Esophagus muscularis mucosa (tissue), 4 donors: ENCODE measurements around the gene NAPG. TPM values are rescaled to one million over a fixed set of nuclear protein-coding genes. Genes with fewer than 3 reads are reported as not detected.
"Not testable (repeated sequence)": the region's sequence is repeated elsewhere in the genome, so short reads cannot be mapped to it uniquely, and the experiment has no call there.

Source experiments
- DNase-seq: peaks from one replicate; pipeline ENCODE4 v3.0.0-alpha.2; 2017; ENCODE audit errors: extremely low spot score
- H3K27ac ChIP-seq, 4 donors: fragments of 200-600 bp; sonication (generic); replicated peaks in 1 of 4; 1 replicate in 3 of 4; 2 replicates in 1 of 4; pipeline ENCODE4 v1.5.1; 2016 to 2019; ENCODE audit warnings: mild to moderate bottlenecking in 1 of 4
- H3K27me3 ChIP-seq, 4 donors: fragments of 200-600 bp; sonication (generic); one replicate each; pipeline versions ENCODE4 v1.5.1 to v1.6.0; 2016 to 2019
- H3K36me3 ChIP-seq, 4 donors: fragments of 200-600 bp; sonication (generic); one replicate each; pipeline ENCODE4 v1.5.1; 2016 to 2019
- H3K4me1 ChIP-seq, 4 donors: fragments of 200-600 bp; sonication (generic); one replicate each; pipeline ENCODE4 v1.5.1; 2016 to 2019
- H3K4me3 ChIP-seq, 4 donors: fragments of 200-600 bp; sonication (generic); 1 replicate in 2 of 4; 2 replicates in 2 of 4; pipeline ENCODE4 v1.5.1; 2016 to 2019; ENCODE audit warnings: mild to moderate bottlenecking in 4 of 4, moderate library complexity in 1 of 4
- H3K9me3 ChIP-seq, 4 donors: fragments of 200-600 bp; sonication (generic); 1 replicate in 3 of 4; 2 replicates in 1 of 4; pipeline ENCODE4 v1.5.1; 2016 to 2019
- CTCF ChIP-seq, 3 experiments: fragments of 200-600 bp in 2 of 3; fragments of 450-650 bp in 1 of 3; sonication (generic) in 2 of 3; IDR thresholded peaks; one replicate each; pipeline ENCODE4 v1.5.1; 2017 to 2019; ENCODE audit warnings: antibody characterized with exemption in 3 of 3, mild to moderate bottlenecking in 2 of 3, moderate library complexity in 1 of 3
- EP300 ChIP-seq: sonication (generic); formaldehyde crosslinking; IDR thresholded peaks from one replicate; pipeline ENCODE4 v1.6.1; 2017; ENCODE audit warnings: antibody characterized with exemption
- POLR2A ChIP-seq: fragments of 450-650 bp; IDR thresholded peaks from one replicate; pipeline ENCODE4 v1.6.1; 2017; ENCODE audit warnings: antibody characterized with exemption, moderate library complexity, mild to moderate bottlenecking, low read depth
- POLR2AphosphoS5 ChIP-seq, 2 donors: sonication (generic); formaldehyde crosslinking; IDR thresholded peaks; one replicate each; pipeline ENCODE4 v1.6.1; 2017; ENCODE audit warnings: antibody characterized with exemption in 2 of 2
- WGBS: methylation state at CpG from one replicate; pipeline ENCODE4 v1.1.5; 2018; 5-methylcytosine and 5-hydroxymethylcytosine counted together
- intact Hi-C: fragments of 100-400 bp; cut with DNase I; formaldehyde crosslinking; loops from one replicate; pipeline ENCODE4 v1.15.1; 2023
- total RNA-seq, 4 donors: library from RNA; depleted of rRNA; stranded (reverse); fragments of >200 nt; gene quantifications; one replicate each; pipeline versions ENCODE4 v1.1.0 to v1.2.1, GENCODE V29; 2016

The NAPG gene
- total RNA-seq, 4 donors from 2014 or later: 32.1 to 39.5 (median 34.7) TPM

DNA sequence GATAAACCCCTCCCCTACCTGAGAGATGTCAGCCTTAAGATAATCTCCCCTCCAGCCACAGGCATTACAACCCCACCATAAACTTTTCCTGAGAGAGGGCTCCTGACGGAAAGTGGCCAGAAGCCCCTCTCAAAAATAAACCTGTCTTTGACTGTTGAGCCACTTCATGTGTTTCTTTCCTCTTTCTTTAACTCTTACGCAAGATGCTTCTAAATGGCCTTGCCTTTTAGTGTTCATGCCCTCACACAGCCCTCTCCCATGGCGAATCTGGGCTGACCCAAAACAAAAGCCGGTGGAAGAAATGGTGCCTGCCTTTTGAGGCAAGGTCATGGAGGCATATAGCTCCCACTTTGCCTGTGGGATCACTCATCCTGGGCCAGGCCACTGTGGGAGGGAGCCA lies 54.4 kb downstream of the NAPG start:
- WGBS: 93% methylated on average over 4 of the region's 4 CpGs
- Histone ChIP-seq H3K4me1 (no peaks in the 10 kb centered on the region), H3K36me3 (no peaks in the 10 kb centered on the region), H3K4me3 (no peak overlapping the region), H3K9me3 (no peaks in the 10 kb centered on the region), H3K27ac (no peak overlapping the region), H3K27me3 (no peaks in the 10 kb centered on the region)
- no peak for TF ChIP-seq CTCF (IDR thresholded peaks at IDR 0.05)
- no peak for TF ChIP-seq EP300
- TF ChIP-seq POLR2AphosphoS5 (IDR thresholded peaks at IDR 0.05): no peak
- no peak for TF ChIP-seq POLR2A
- DNase-seq: no peak
- intact Hi-C loops: no loop called here

DNA sequence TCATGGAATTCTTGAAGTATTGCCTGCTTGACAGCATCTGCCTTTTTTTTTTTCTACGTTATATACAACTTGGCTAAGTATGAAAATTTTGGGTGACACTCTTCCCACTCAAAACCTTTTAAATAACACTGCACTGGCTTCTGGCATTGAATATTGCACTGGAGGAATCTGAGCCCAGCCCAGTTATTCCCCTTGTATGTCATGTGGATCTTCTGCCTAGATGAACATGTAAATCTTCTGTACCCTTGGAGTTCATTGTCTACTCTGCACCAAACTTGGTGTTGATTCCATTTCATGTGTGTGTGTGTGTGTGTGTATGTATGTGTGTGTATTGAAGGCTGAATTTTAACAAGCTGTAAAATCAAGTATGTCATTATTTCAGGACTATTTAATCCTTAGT lies 59.4 kb downstream of the NAPG start:
- H3K4me1 ChIP-seq: no peaks in the 10 kb centered on the region
- TF ChIP-seq POLR2AphosphoS5 (IDR thresholded peaks at IDR 0.05): no peak
- TF ChIP-seq EP300: no peak
- TF ChIP-seq CTCF (IDR thresholded peaks at IDR 0.05): no peak
- TF ChIP-seq POLR2A: no peak
- DNase-seq: no peak
- intact Hi-C loops: no loop called here
- no peak overlapping the region for H3K4me3 ChIP-seq
- no peaks in the 10 kb centered on the region for H3K9me3 ChIP-seq
- 81% methylated on average over 1 of the region's 1 CpG for WGBS
- no peaks in the 10 kb centered on the region for H3K27me3 ChIP-seq
- H3K27ac ChIP-seq: no peak overlapping the region
- H3K36me3 ChIP-seq: no peaks in the 10 kb centered on the region

DNA sequence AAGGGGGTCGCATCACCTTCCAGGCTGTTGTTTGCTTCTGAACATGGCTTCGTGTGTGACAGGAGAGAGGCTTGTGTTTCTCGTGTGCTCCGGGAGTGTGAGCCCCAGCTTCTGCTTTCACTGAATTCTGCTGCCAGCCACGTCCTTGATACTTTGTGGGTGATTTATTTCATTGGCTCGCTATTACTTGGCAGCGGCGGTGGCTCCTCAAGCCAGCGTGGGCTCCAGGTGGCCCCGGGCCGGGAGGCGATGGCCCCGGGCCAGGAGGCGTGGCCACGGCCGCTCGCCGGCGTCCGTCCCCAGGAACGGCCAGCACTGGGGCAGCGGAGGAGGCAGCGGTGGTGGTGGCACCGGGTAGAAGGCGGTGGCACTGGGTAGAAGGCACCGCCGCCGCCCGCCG lies 63.1 kb downstream of the NAPG start:
- Histone ChIP-seq H3K27ac (no peak overlapping the region), H3K9me3 (no peaks in the 10 kb centered on the region), H3K27me3 (no peaks in the 10 kb centered on the region), H3K36me3 (no peaks in the 10 kb centered on the region), H3K4me3 (no peak overlapping the region), H3K4me1 (no peaks in the 10 kb centered on the region)
- TF ChIP-seq POLR2AphosphoS5 (IDR thresholded peaks at IDR 0.05): no peak
- no peak for TF ChIP-seq CTCF (IDR thresholded peaks at IDR 0.05)
- TF ChIP-seq EP300: no peak
- no peak for TF ChIP-seq POLR2A
- intact Hi-C loops: no loop called here
- DNase-seq: no peak
- 92% methylated on average over 29 of the region's 30 CpGs for WGBS

DNA sequence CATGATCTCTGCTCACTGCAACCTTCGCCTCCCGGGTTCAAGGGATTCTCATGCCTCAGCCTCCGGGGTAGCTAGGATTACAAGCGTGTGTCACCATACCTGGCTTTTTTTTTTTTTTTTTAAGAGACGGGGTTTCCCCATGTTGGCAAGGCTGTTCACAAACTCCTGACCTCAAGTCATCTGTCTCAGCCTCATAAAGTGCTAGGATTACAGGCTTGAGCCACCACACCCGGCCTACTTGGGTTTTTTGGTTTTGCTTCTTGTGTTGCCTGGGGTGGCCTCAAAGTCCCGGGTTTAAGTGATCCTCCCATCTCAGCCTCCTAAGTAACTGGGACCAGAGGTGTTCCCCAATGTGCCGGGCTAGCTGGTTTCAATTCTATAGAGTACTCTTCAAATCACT lies 64.6 kb downstream of the NAPG start:
- Histone ChIP-seq H3K4me1 (no peaks in the 10 kb centered on the region), H3K36me3 (no peaks in the 10 kb centered on the region), H3K4me3 (no peak overlapping the region), H3K27ac (no peak overlapping the region), H3K27me3 (no peaks in the 10 kb centered on the region), H3K9me3 (no peaks in the 10 kb centered on the region)
- WGBS: 93% methylated on average over 8 of the region's 8 CpGs
- intact Hi-C loops: no loop called here
- TF ChIP-seq EP300: no peak
- TF ChIP-seq POLR2AphosphoS5 (IDR thresholded peaks at IDR 0.05): no peak
- TF ChIP-seq CTCF (IDR thresholded peaks at IDR 0.05): no peak
- no peak for TF ChIP-seq POLR2A
- DNase-seq: no peak

GRCh38 chr18:10591896-10592295 lies 66.1 kb downstream of the NAPG start:
- H3K4me1 ChIP-seq: no peaks in the 10 kb centered on the region
- no peak overlapping the region for H3K4me3 ChIP-seq
- TF ChIP-seq POLR2A (no peak), CTCF (IDR thresholded peaks at IDR 0.05) (no peak), POLR2AphosphoS5 (IDR thresholded peaks at IDR 0.05) (no peak), EP300 (no peak)
- 84% methylated on average over 3 of the region's 3 CpGs for WGBS
- no peak overlapping the region for H3K27ac ChIP-seq
- H3K27me3 ChIP-seq: no peaks in the 10 kb centered on the region
- DNase-seq: peak; percentile 42
- H3K9me3 ChIP-seq: no peaks in the 10 kb centered on the region
- intact Hi-C loops: no loop called here
- H3K36me3 ChIP-seq: no peaks in the 10 kb centered on the region

DNA sequence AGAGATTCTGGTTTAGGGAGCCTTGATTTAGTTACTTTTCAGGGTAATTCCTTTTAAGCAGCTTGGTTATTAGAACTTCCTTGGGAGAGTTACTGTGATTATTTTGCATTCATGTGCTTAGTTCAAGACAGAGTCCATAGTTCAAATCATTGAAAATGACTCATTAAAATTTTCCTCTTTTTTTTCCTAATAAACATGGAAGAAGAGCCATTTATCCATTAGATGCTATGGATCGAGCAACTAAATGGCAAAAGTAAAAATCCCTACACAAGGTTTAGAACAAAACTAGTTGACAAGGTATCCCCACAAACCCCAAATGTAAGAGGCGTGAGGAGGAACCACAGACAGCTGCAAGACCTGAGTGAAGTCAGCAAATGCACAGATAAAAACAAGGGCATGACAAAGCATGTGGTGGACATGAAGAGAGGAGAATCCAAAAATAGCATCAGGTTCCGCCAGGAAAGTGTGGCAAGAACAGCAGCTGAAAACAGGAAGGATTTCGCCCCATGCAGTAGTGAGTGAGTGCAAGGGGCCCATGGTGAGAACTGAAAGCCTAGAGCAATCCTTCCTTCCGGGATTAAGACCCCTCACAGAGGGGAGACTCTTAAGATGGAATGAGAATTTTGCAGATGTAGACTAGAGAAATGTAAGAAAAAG lies 67.7 kb downstream of the NAPG start:
- WGBS: 80% methylated on average over 5 of the region's 5 CpGs
- H3K4me3 ChIP-seq, H3K36me3 ChIP-seq, intact Hi-C loops, H3K27ac ChIP-seq, H3K9me3 ChIP-seq, H3K27me3 ChIP-seq, H3K4me1 ChIP-seq: not testable (repeated sequence)
- DNase-seq: peak; percentile 39

DNA sequence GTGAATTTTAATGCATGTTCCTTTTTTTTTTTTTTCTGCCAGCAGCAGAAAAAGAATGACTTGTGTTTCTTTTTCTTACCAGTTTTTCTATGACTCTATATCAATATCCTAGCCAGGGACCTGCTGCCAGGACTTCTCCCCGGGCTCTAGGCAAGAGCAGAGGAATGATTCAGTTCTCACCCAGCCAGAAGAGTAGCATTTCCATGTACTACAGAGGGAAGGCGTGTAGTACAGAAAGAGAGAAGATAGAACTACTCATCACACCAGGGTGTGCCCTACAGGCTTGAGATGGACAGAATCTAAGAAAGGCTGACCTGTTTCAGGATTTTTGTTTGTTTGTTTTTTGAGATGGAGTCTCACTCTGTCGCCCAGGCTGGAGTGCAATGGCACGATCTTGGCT lies 70.1 kb downstream of the NAPG start:
- H3K36me3 ChIP-seq, H3K9me3 ChIP-seq, DNase-seq, H3K27ac ChIP-seq, H3K4me1 ChIP-seq, H3K4me3 ChIP-seq, H3K27me3 ChIP-seq, intact Hi-C loops: not testable (repeated sequence)
- whole genome bisulfite sequencing: 88% methylated on average over 3 of the region's 4 CpGs
